Measurements from ENCODE around the gene WEE2. TPM values are rescaled to one million over a fixed set of nuclear protein-coding genes. Genes with fewer than 3 reads are reported as not detected.
A peak's percentile ranks its signal among the peaks of the same experiment; 100 is the strongest.

Gene WEE2
- total RNA-seq, 1 experiment from 2014 or later = not detected

- no peak for DNase-seq (ENCODE audit: low read depth)
These were observed 4.6 kb downstream of the WEE2 start for GRCh38 chr7:141712603-141713255.

DNA sequence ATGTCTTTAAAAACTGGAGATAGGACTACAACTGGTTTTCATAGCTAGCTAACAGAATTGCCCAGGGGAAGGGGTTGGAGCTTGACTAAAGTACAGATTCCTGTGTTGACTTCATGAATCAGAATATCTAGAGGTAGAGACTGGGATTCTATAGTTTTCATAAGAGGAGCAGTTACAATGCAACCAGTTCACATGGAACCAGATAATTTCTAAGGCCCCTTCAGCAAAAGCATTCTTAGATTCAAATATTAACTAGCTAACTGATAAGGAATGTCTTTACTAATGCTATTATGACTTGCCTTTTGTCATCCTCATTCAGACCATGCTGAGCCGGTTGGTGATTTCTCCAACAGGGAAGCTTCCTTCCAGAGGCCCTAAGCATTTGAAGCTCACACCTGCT, 5.7 kb downstream of the WEE2 start:
- no peak for DNase-seq (ENCODE audit: low read depth)

GRCh38 chr7:141714571-141714970, 6.4 kb downstream of the WEE2 start:
- no peak for DNase-seq (ENCODE audit: low read depth)

DNA sequence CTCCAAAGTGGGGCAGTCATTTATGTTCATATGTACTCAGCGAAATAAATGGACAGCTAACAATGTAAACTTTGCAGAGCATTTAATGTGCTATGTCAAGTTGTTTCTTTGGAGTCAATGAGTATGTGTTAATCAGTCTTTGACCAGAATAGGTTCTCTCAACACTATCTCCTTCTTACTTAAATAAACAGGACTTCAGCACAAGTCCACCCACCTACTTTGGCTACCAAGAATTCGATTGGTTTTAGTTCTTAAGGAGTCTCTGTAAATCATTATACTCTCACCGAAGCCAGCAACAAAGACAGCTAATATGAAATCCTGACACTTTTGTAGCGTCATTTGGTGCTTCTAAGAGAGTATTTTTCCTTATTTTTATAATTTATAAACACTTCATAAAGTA, 6.9 kb downstream of the WEE2 start:
- no peak for DNase-seq (ENCODE audit: low read depth)

DNA sequence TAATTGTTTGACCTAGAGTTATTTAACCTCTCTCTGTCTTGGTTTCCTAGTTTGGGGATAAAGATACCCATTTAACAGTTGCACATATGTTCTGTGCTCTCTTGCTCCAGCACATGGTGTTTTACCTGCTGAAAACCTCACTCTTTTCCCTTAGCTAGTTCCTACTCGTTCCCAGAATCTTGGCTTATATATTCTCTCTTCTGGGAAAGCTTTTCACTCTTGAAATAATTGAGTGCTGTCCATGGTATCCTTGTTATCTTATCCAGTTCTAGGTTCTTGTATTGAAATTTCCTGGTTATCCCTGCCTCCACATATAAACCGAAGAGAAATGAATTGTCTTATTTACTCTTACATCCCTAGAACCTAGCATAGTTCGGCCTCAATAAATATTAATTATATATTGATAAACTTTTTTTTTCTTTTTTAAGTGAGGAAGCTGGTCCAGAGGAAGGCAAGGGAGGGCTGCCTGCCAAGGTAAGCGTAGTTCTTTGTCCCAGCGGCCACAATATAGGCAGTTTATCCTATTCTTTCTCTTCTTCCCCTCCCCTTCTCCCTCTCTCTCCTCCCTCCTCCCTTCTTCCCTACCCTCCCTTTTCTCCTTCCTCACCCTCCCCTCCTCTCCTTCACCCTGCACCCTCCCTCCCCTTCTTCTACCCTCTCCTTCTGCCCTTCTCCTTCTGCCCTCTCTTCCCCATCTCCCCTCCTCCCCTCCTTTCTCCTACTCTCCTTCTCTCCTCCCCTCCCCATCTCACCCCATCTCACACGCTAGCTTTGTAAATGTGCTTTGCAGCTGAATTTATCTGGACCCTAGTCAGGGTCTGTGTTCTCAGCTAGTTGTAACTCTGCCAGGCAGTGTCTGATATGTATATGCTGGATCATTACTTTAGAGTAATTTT, 7.9 kb downstream of the WEE2 start:
- no peak for DNase-seq (ENCODE audit: low read depth)

- DNase-seq (ENCODE audit: low read depth) = no peak
These were observed 9.3 kb downstream of the WEE2 start for GRCh38 chr7:141717450-141717849.

DNA sequence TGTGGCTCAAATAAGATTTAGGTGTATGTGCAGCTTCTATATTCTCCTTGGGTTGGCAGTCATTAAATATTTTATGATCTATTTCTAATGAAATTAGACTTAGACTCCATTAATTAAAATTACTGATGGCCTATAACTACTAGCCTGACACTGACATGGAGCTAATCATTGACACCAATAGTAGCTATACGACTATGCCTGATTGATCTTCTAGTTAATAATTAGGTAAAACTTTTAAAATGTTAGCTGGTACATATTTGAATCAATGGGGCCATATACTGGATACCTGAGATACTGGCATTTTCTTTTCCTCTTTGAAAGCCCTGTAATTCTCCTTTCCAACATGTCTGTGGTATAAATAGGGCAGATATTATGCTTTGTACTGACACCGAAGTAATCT, 14.4 kb downstream of the WEE2 start:
- no peak for DNase-seq (ENCODE audit: low read depth)

- DNase-seq (ENCODE audit: low read depth) = no peak
These were observed 20.9 kb downstream of the WEE2 start for GRCh38 chr7:141729020-141729419.

DNA sequence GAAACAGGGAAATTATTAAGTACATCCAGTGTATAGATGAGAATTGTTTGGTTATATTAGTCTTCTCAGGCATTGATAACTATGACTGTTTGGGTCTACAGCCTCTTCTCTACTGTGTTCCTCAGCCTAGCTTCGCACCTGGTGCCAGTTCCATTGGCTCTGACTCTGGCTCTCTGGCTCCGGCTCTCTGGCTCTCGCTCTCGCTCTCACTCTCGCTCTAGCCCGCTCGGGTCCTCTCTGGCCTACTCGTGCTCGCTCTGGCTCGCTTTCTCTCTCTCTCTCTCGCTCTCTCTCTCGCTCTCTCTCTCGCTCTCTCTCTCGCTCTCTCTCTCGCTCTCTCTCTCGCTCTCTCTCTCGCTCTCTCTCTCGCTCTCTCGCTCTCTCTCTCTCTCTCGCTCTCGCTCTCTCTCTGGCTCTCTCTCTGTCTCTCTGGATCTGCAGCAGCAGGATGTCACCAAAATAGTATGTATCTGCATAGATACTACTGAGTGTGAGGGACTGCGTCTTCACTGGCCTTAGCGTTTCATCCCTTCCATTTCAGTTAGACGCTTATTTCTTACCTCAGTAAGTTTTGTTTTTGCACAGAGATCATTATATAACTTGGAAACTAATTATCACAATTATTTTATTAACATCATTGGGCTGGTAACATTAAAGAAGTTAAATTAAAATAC, 23.5 kb downstream of the WEE2 start:
- peak; percentile 6 for DNase-seq (ENCODE audit: low read depth)

GRCh38 chr7:141737118-141737835, 29.1 kb downstream of the WEE2 start:
- DNase-seq (ENCODE audit: low read depth) = peak; percentile 11

- peak; percentile 97 for DNase-seq (ENCODE audit: low read depth)
These were observed 29.9 kb downstream of the WEE2 start, which contains the start of gene SSBP1 for GRCh38 chr7:141737836-141738591. Gene SSBP1, plus strand, starts transcription at chr7:141738358. Its CDS starts 809 bp downstream, at chr7:141739167.

- DNase-seq (ENCODE audit: low read depth) = no peak
These were observed 30.4 kb downstream of the WEE2 start for GRCh38 chr7:141738592-141739013.

- no peak for DNase-seq (ENCODE audit: low read depth)
These were observed 31.1 kb downstream of the WEE2 start for GRCh38 chr7:141739250-141739649.

DNA sequence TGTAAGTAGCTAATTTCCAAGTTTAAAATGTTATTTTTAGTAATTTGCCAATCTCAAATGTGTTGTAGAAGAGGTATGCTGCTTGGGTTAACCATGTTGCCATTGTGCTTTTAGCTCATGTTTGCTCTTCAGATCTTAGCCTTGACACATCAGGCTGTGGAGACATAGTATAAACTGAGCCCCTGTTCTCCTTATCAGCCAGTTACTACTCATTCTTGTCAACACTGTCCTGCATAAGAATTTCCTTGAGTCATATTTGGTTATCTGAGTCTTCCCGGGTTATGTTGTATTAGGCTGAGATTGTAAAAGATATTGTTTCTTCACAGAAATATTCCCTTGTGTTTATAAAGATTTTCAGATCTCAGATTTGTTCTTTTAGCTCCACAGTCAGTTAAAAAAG, 34.1 kb downstream of the WEE2 start:
- DNase-seq (ENCODE audit: low read depth) = no peak

GRCh38 chr7:141744131-141744530, 36.0 kb downstream of the WEE2 start:
- DNase-seq (ENCODE audit: low read depth) = no peak

GRCh38 chr7:141748396-141748795, 40.2 kb downstream of the WEE2 start:
- DNase-seq (ENCODE audit: low read depth) = peak; percentile 5

DNA sequence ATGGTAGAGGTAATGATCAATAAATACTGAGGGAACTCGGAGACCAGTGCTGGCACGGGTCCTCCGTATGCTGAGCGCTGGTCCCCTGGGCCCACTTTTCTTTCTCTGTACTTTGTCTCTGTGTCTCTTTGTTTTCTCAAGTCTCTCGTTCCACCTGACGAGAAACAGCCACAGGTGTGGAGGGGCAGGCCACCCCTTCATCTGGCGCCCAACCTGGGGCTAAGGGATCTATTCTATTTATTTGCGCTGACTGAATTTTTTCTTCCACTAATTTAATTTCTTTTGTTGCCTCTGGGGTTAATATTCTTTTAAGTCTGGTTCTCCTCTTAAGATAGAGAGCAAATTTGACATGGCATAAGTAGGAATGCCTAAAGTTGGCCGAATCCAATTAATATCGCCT, 43.8 kb downstream of the WEE2 start:
- peak; percentile 29 for DNase-seq (ENCODE audit: low read depth)

DNA sequence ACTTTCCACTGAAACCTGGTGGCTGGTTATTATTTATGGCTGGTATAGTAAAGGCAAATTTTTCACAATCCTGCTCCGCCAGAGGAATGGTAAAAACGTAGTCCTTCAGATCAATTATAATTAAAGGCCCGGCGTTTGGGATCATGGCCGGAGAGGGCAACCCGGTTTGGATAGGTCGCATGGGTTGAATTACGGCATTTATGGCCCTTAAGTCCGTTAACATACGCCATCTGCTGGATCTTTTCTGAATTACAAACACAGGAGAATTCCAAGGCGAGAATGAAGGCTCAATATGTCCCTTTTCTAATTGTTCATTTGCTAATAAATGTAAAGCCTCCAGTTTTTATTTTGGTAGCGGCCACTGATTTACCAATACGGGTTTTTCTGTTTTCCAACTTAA, 44.5 kb downstream of the WEE2 start:
- DNase-seq (ENCODE audit: low read depth) = no peak

- DNase-seq (ENCODE audit: low read depth) = peak; percentile 48
These were observed 46.8 kb downstream of the WEE2 start for GRCh38 chr7:141754939-141755338.

DNA sequence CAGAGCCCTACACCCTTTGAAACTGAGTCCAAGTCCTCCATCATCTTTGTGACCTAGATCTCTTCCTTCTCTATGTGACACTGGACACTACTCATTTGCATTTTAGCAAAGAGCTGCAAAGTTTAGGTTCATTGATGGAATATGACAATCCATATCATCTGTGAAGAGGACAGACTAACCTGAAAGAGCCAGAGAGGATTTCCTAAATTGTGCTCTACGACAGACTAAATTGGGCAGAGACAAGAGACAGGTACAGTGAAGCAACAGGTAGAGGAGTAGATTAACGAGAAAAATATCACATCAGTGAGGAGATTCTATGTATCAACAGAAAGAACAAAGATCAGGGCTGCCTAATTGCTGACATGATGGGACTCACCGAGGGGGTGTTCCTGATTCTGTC, 55.6 kb downstream of the WEE2 start, which contains the start of gene TAS2R3:
TSS of gene TAS2R3 (plus strand) at position 301 of the 400 bp plus-strand sequence. CDS start at position 363, 62 bp downstream.
- no peak for DNase-seq (ENCODE audit: low read depth)
